Endothelial cell of umbilical vein (primary cell): Measurements from ENCODE around the gene AP3S1. TPM values are rescaled to one million over a fixed set of nuclear protein-coding genes. Genes with fewer than 3 reads are reported as not detected.
A peak's percentile ranks its signal among the peaks of the same experiment; 100 is the strongest.
"Not testable (repeated sequence)": the region's sequence is repeated elsewhere in the genome, so short reads cannot be mapped to it uniquely, and the experiment has no call there.

Source experiments
- BruUV-seq: library from RNA; stranded (reverse); fragments of 400-500 nt; replicated peaks from 2 replicates; lab custom pipeline; 2021; lab: Mats Ljungman, UMichigan
- CTCF ChIA-PET: fragments of 300-600, 350-600 bp; sonication (Branson Sonifier 250); formaldehyde crosslinking; loops from one replicate; lab custom pipeline; 2021; ENCODE audit warnings: antibody characterized with exemption, inconsistent platforms; lab: Charles Lee
- POLR2A ChIA-PET: fragments of 300-600, 350-600 bp; sonication (Branson Sonifier 250); formaldehyde crosslinking; loops from one replicate; lab custom pipeline; 2021; ENCODE audit warnings: antibody characterized with exemption, inconsistent platforms; lab: Charles Lee
- DNase-seq: peaks from one replicate; pipeline ENCODE4 v3.0.0-alpha.2; 2011; ENCODE audit warnings: low read depth, low spot score
- FAIRE-seq: peaks from 2 replicates; lab custom pipeline; 2011; peaks lifted over from hg19 to GRCh38; lab: Jason Lieb, UNC
- H2AFZ ChIP-seq: 2 replicates; pipeline ENCODE4 v1.6.0; 2012; ENCODE audit warnings: low read depth, low read length, control low read depth, inconsistent platforms
- H3K27ac ChIP-seq: 2 replicates; pipeline ENCODE4 v1.5.1; 2011; ENCODE audit warnings: low read depth, mild to moderate bottlenecking, control low read depth, low read length, moderate library complexity; ENCODE audit not compliant: insufficient read depth
- H3K27me3 ChIP-seq, 2 experiments: 2 replicates each; pipeline versions ENCODE4 v1.6.0 to v1.6.1; 2011; ENCODE audit warnings: low read length in 2 of 2, mixed read lengths in 1 of 2; ENCODE audit not compliant: control insufficient read depth in 2 of 2, insufficient read depth in 2 of 2
- H3K36me3 ChIP-seq, 2 experiments: 2 replicates in 1 of 2; 3 replicates in 1 of 2; pipeline ENCODE4 v1.5.1; 2011; ENCODE audit warnings: low read length in 2 of 2, mild to moderate bottlenecking in 1 of 2, moderate library complexity in 1 of 2; ENCODE audit not compliant: control insufficient read depth in 2 of 2, insufficient read depth in 2 of 2; ENCODE audit errors: extremely low read depth in 1 of 2
- H3K4me1 ChIP-seq: 3 replicates; pipeline ENCODE4 v1.5.1; 2011; ENCODE audit warnings: mild to moderate bottlenecking, low read length; ENCODE audit not compliant: control insufficient read depth, insufficient read depth; ENCODE audit errors: extremely low read depth
- H3K4me2 ChIP-seq: 2 replicates; pipeline ENCODE4 v1.6.1; 2011; ENCODE audit warnings: low read length, control low read depth, mixed read lengths; ENCODE audit not compliant: insufficient read depth
- H3K4me3 ChIP-seq, 3 experiments: fragments of 200-600 bp in 1 of 3; sonication (generic), shearing (Covaris generic) in 1 of 3; replicated peaks in 1 of 3; 2 replicates each; pipeline ENCODE4 v1.5.1; 2011 to 2016; ENCODE audit warnings: control low read depth in 3 of 3, low read length in 3 of 3, mild to moderate bottlenecking in 2 of 3, inconsistent platforms in 1 of 3, low read depth in 1 of 3, moderate library complexity in 1 of 3; ENCODE audit not compliant: insufficient read depth in 1 of 3
- H3K79me2 ChIP-seq: 2 replicates; pipeline ENCODE4 v1.6.0; 2012; ENCODE audit warnings: low read length, inconsistent platforms; ENCODE audit not compliant: control insufficient read depth, insufficient read depth
- H3K9ac ChIP-seq: replicated peaks from 2 replicates; pipeline ENCODE3; 2011; ENCODE audit warnings: low read length, control low read depth; ENCODE audit not compliant: insufficient read depth; ENCODE audit errors: extremely low read depth
- H3K9me1 ChIP-seq: replicated peaks from 3 replicates; pipeline ENCODE4 v1.6.0; 2011; ENCODE audit warnings: mild to moderate bottlenecking, low read length; ENCODE audit not compliant: control insufficient read depth, insufficient read depth; ENCODE audit errors: extremely low read depth
- H3K9me3 ChIP-seq: replicated peaks from 2 replicates; pipeline ENCODE4 v1.5.1; 2012; ENCODE audit warnings: low read length, inconsistent platforms; ENCODE audit not compliant: control insufficient read depth, insufficient read depth
- H4K20me1 ChIP-seq: replicated peaks from 2 replicates; pipeline ENCODE3; 2011; ENCODE audit warnings: mild to moderate bottlenecking, low read length; ENCODE audit not compliant: control insufficient read depth, insufficient read depth; ENCODE audit errors: extremely low read depth
- EZH2 ChIP-seq: IDR thresholded peaks from 2 replicates; pipeline ENCODE4 v1.6.1; 2012; ENCODE audit warnings: borderline replicate concordance, low read depth, mild to moderate bottlenecking, moderate library complexity, low read length, inconsistent platforms; ENCODE audit not compliant: severe bottlenecking
- FOS ChIP-seq: IDR thresholded peaks from 2 replicates; pipeline ENCODE4 v1.6.1; 2011; ENCODE audit warnings: mild to moderate bottlenecking, low read length, moderate library complexity, borderline replicate concordance; ENCODE audit not compliant: insufficient read depth
- dilution Hi-C: fragments of 300-500 bp; cut with MboI; formaldehyde crosslinking; loops from one replicate; pipeline ENCODE4 v1.15.0; 2019; ENCODE audit warnings: low sequenced_read_pairs; ENCODE audit not compliant: extremely low pct_ligation_motif_present
- intact Hi-C: fragments of 100-400 bp; cut with micrococcal nuclease; formaldehyde crosslinking; loops from one replicate; pipeline ENCODE4 v1.10.0; 2022
- polyA plus RNA-seq, 4 experiments: library from polyadenylated mRNA; depleted of rRNA in 3 of 4; stranded (reverse) in 3 of 4; unstranded in 1 of 4; fragments of >200 nt; gene quantifications; 2 replicates each; pipeline versions ENCODE4 v1.2.1 to v1.2.3, GENCODE V29; 2011 to 2012; ENCODE audit warnings: missing spikeins in 1 of 4
- total RNA-seq: library from RNA; stranded (reverse); gene quantifications from 2 replicates; pipeline ENCODE4 v1.2.3, GENCODE V29; 2021

AP3S1 gene
- total and polyA plus RNA-seq, 2 donors (not counting 3 experiments of a cell fraction or from before 2014, with no cell fraction given), result 26.5 to 85.7 TPM

DNA sequence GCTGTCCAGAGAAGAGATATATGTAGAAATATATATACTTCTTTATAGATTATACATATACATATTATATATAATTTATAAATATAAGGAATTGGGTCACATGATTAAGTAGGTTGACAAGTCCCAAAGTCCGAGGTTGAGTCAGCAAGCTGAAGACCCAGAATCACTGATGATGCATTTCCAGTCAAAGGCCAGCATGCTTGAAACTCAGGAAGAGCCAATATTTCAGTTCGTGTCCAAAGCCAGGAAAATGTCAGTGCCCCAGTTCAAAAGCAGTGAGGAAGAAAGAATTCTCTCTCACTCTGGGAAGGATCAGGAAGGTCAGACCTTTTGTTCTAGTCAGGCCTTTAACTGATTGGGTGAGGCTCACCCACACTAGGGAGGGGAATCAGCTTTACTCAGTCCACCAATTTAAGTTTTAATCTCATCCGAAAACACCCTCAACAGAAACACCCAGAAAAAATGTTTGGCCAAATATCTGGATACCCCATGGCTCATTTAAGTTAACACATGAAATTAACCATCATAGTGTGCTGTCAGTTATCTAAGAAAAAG, 78.5 kb downstream of the AP3S1 start:
- Histone ChIP-seq H3K4me3 (no peak overlapping the region), H3K27me3 (no peaks in the 10 kb centered on the region), H3K9me1 (no peaks in the 10 kb centered on the region), H3K36me3 (no peaks in the 10 kb centered on the region), H4K20me1 (no peaks in the 10 kb centered on the region), H3K79me2 (no peaks in the 10 kb centered on the region), H3K27ac (no peak overlapping the region), H2AFZ (no peak overlapping the region), H3K4me2 (no peak overlapping the region), H3K9ac (no peak overlapping the region), H3K4me1 (no peaks in the 10 kb centered on the region), H3K9me3 (no peaks in the 10 kb centered on the region)
- TF ChIP-seq EZH2, result no peak
- peak; percentile 29 for TF ChIP-seq FOS
- FAIRE-seq (no peak), DNase-seq (peak; percentile 30)
- POLR2A ChIA-PET, result no interaction called here
- intact Hi-C loops (no loop called here), dilution Hi-C loops (no loop called here)
- BruUV-seq, result no TSS peak
- CTCF ChIA-PET, result interaction anchor here (1.8 kb wide), 1 partner anchor 115 kb away, joined by 5 read pairs; no protein-coding TSS in a partner anchor

DNA sequence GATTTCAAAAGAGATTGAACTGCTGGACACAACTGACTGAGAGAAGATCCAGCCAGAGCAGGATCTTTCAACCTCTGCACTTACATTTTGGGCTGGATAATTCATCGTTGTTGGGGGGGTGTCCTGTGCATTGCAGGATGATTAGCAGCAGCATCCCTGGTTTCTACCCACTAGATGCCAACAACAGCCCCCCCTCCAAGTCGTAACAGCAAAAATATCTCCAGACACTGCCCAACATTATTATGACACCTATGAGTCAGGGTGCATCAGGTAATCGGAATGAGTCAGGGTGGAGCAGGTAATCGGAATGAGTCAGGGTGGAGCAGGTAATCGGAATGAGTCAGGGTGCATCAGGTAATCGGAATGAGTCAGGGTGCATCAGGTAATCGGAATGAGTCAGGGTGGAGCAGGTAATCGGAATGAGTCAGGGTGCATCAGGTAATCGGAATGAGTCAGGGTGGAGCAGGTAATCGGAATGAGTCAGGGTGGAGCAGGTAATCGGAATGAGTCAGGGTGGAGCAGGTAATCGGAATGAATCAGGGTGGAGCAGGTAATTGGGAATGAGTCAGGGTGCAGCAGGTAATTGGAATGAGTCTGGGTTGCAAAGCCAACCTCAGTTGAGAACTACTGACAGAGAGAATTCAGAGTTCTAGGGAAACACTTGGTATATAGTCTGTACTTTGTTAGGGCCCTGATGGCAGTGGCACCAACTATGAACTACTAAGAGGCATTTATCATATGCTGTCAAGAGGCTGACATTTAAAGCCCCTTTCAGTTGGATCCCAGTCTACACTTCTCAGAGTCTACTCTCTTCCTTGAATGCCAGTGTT, 87.1 kb downstream of the AP3S1 start:
- H3K27ac ChIP-seq, H4K20me1 ChIP-seq, H2AFZ ChIP-seq, H3K79me2 ChIP-seq, H3K36me3 ChIP-seq, H3K4me1 ChIP-seq, H3K4me2 ChIP-seq, H3K4me3 ChIP-seq, FAIRE-seq, DNase-seq, BruUV-seq, H3K9me1 ChIP-seq, H3K27me3 ChIP-seq, intact Hi-C loops, POLR2A ChIA-PET, H3K9ac ChIP-seq, dilution Hi-C loops, H3K9me3 ChIP-seq: not testable (repeated sequence)
- CTCF ChIA-PET, result interaction anchor here (0.8 to 1.5 kb wide), 2 partner anchors 11 to 104 kb away, joined by 3 read pairs; partner anchors contain the start of gene ARL14EPL

DNA sequence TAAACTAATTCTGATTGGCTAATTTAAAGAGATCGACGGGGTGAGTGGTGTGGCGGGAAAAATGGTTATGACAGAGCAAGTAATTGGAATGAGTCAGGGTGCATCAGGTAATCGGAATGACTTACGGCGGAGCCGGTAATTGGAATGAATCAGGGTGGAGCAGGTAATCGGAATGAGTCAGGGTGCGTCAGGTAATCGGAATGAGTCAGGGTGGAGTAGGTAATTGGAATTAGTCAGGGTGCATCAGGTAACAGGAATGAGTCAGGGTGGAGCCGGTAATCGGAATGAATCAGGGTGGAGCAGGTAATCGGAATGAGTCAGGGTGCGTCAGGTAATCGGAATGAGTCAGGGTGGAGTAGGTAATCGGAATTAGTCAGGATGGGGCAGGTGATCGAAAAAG, 88.4 kb downstream of the AP3S1 start:
- H3K4me2 ChIP-seq, H3K9me3 ChIP-seq, H2AFZ ChIP-seq, H3K4me3 ChIP-seq, H3K9me1 ChIP-seq, H3K4me1 ChIP-seq, POLR2A ChIA-PET, H3K79me2 ChIP-seq, H3K9ac ChIP-seq, H4K20me1 ChIP-seq, FAIRE-seq, H3K27ac ChIP-seq, CTCF ChIA-PET, BruUV-seq, intact Hi-C loops, H3K27me3 ChIP-seq, H3K36me3 ChIP-seq, DNase-seq, dilution Hi-C loops: not testable (repeated sequence)
